Measurements from ENCODE around the gene ADGRG3.
A peak's percentile ranks its signal among the peaks of the same experiment; 100 is the strongest.

ADGRG3 gene

DNA sequence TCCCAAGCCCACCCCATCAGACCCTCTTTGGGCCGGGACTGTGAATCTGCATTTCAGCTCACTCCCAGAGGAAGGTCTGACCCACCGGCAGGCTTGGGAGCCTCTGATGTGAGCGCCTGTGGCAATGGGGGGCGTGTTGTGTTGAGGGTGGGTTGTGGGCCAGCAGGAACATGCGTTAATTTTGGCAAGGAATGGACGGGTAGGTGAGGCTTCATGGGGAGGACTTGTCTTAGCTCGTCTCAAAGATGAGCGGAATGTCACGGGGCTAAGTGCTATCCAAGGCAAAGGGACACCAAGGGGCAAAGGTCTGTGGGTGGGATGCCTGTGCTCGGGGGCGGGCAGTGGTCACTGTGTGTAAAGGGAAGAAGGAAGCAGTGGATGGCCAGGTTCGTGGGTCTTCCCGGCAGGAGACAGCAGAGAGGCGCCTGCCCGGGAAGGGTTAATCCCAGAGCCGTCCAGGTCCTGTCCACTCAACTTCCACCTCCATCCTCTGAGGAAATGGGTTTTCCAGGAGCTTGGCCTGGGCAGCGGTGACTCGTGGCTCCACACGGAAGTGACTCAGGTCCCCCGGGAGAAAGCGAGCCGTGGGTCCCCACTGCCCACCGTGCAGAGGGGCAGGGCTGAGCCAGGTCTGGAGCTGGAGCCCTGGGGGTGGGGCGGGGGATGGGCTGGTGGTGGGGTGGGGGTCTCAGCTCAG is 22.3 kb upstream of the ADGRG3 start:
- TF ChIP-seq, protein P1, sequence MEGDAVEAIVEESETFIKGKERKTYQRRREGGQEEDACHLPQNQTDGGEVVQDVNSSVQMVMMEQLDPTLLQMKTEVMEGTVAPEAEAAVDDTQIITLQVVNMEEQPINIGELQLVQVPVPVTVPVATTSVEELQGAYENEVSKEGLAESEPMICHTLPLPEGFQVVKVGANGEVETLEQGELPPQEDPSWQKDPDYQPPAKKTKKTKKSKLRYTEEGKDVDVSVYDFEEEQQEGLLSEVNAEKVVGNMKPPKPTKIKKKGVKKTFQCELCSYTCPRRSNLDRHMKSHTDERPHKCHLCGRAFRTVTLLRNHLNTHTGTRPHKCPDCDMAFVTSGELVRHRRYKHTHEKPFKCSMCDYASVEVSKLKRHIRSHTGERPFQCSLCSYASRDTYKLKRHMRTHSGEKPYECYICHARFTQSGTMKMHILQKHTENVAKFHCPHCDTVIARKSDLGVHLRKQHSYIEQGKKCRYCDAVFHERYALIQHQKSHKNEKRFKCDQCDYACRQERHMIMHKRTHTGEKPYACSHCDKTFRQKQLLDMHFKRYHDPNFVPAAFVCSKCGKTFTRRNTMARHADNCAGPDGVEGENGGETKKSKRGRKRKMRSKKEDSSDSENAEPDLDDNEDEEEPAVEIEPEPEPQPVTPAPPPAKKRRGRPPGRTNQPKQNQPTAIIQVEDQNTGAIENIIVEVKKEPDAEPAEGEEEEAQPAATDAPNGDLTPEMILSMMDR (IDR thresholded peaks at IDR 0.05), result no peak

DNA sequence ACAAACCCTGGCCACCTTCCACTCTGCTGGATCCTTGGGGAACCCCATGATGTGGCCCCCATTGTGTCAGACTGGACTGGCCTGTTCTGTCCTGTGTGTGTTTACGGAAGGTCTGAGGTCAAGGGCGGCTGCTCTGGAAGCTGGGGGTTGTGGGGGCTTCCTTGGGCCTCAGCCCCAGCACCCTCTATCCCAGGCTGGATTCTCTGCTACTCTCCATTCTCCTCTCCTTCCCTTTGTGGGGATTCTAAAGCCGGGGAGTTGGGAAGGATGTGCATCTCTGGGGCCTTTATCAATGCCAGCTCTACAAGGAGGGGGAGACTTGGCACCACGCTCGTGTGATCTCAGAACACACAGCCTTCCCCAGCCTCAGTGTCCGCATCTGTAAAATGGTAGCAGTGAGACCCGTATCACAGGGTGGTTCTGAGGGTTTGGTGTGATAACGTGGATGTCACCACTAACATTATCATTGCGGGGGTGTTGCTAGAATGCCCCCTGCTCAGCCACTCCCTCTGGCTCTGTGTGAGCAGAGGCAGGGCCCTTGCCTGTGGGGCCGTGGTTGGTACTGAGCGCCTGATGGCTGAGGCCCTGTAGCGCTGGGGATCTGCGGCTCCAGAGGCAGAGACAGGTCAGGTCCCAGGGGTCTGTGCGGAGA is 21.6 kb upstream of the ADGRG3 start:
- TF ChIP-seq, protein P1 (IDR thresholded peaks at IDR 0.05), result no peak

DNA sequence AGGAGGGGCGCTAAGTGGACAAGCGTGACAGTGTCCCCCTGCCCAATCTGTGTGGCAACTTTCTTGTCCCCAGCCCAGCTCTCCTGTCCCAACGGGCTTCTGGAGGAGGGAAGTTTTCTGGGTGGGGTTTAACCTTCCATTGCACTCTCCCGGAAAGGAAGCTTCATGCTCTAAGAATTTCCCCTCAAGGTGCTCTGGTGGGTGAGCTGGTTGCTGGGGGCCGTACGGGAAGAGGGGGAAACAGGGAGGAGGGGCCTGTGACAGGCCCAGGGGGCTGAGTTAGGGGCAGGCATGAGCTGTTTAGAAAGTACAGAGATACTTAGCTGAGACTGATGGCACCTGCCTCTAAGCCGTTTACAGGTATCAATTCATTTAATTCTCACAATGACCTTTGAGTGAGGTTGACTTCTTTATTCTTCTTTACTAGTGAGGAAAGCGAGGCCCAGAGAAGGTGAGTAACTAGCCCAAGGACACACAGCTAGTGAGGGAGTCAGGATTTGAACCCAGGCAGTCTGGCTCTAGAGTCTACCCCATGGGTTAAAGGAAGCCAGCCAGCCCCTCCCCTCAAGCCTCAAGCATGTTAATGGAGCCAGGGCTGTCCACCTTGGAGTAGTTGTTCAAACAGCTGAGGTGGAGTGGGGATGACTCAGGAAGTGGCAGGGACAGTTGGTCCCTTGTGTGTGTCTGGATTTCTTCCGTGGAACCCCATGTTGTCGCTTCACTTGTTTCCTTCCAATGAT is 20.8 kb upstream of the ADGRG3 start:
- TF ChIP-seq, protein P1 (IDR thresholded peaks at IDR 0.05), result no peak

DNA sequence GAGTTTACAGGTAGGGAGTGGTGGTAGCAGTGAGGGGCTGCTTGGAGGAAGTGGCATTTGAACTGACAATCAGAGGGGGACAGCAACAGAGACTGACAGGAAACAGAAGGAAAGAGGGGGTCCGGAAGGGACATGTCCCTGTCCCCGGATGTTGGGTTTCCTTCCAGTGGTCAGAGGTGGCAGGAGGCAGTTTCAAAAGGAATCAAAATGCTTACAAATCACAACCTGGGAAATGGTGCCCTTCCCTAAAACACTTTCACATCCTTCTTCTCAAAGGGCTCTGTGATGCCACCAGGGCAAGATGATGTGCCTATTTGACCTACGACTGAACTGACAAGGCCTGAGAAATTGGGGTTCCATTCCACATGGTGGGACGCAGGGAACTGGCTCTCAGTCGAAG is 20.0 kb upstream of the ADGRG3 start:
- TF ChIP-seq, protein P1 (IDR thresholded peaks at IDR 0.05), result no peak

DNA sequence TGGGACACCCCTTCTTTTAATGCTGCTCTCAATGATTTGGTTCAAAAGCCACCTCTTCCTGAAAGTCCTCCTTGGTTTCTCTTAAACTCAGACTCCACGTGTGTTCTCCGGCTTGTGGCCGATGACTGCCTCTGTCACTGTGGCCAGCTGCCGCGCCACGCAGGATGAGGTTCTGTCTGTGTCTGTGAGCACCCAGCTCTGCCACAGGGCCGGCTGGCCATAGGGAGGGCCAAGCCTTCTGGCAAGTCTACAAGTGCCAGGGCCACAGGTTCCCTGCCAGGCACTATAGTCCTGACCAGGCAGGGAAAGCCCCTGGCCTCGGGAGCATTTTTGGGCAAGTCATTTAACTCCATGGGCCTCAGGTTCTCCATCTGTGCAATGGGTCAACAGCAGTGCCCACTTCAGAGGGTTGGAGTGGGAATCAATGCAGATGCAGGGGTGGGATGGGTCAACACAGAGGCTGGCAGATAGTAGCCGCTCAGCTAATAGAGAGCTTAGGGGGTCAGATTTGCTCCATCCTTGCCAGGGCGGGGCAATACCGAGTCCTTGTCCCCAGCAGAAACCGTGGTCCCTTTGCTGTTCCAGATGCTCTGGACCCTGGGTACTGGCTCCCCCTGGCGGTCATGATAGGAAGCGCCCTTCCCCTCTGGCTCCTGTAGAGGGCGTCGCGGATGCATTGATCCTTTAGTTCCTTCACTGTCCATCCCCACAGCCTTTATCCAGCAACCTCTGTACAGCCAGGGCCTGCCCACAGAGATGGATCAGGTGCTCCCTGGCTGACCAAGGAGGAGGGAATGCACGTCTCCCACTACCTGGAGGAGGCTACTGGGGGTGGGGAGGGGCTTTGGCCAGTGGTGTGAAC is 19.3 kb upstream of the ADGRG3 start:
- TF ChIP-seq, protein P1 (IDR thresholded peaks at IDR 0.05), result peak; percentile 100

DNA sequence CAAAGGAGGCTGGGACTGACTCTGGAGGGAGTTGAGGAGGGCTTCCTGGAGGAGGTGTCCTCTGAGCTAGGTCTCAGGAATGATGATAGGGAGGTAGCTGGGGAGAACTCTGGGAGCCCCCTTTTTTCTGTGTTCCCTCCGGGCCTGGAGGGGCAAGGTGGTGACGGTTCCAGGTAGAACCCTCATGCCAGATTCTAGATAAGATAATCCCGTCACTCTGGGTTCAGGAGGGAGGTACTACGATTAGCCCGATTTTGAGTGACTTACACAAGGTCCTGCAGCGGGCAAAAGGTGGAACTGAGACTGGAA is 18.7 kb upstream of the ADGRG3 start:
- TF ChIP-seq, protein P1 (IDR thresholded peaks at IDR 0.05), result no peak

DNA sequence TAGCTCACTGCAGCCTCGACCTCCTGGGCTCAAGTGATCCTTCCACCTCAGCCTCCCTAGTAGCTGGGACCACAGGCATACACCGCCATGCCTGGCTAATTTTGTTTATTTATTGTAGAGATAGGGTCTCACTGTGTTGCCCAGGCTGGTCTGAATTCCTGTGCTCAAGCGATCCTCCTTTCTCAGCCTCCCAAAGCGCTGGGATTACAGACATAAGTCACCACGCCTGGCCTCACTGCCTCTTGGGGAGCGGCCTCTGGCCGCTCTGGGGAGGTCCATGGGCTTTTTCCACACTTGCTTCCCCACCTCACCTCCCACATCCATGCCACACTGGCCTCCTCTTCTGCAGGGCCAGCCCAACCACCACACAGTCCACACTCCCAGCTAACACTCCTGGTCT is 18.3 kb upstream of the ADGRG3 start:
- TF ChIP-seq, protein P1 (IDR thresholded peaks at IDR 0.05), result no peak

Data from LNCAP (cell line).